Right hindlimb (tissue), 1 donor: ENCODE results near the gene LRRC7.
A peak's percentile ranks its signal among the peaks of the same experiment; 100 is the strongest.

Source experiments
- DNase-seq: peaks from one replicate; pipeline ENCODE4 v3.0.0-alpha.2; 2018

Gene LRRC7

DNA sequence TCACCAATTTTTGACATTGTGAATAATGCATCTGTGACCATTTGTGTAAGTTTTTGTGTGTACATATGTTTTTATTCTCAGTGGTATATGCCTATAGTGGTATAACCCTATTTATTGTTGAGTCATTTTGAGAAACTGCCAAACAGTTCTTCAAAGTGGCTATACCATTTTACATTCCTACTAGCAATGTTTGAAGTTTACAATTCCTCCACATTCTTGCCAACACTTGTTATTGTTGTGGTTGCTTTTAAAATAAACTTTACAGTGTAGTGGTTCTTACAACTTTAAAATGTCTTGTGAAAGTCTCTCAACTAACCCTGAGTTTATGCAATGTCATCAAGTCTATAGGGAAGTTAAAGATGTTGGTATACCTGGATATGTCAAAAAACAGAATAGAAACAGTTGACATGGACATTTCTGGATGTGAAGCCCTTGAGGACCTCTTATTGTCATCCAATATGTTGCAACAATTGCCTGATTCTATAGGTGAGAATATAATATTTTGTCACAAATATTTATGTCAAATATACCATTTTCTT, 418.2 kb downstream of the LRRC7 start:
- no peak for DNase-seq

DNA sequence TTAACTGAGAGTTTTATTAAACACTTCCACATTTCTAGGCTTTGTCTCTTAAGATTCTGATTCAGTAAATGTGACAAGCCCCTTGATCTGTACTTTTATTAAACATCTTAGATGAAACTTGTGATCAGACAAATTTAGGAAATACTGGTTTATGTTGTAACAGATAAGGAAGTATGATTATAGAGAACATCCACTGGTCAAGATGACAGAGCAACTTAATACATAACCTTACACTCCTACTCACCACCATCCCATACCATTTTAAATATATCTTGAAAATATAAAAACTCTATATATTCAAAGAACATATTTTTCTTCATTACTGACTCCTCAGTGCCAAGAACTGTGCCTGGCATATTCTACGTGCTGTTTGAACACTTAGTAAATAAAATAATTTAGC, 420.2 kb downstream of the LRRC7 start:
- no peak for DNase-seq

DNA sequence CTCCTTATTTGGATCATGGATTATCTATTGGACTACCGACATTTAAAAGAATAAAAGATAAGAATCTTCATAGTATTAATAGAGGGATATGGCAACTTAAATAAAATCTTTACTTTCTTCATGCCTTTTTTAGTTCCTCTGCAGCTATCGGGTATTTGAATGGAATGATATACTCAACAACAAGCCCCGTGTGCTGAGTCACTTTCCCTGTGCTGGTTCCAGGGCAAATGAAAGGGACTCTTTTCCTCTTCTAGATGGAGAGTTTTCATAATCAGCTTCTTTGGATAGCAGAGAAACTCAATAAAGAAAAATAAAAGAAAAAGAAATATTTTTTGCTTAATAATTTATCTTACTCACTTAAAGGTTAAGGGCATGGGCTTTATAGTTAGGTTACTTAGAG, 423.9 kb downstream of the LRRC7 start:
- no peak for DNase-seq

DNA sequence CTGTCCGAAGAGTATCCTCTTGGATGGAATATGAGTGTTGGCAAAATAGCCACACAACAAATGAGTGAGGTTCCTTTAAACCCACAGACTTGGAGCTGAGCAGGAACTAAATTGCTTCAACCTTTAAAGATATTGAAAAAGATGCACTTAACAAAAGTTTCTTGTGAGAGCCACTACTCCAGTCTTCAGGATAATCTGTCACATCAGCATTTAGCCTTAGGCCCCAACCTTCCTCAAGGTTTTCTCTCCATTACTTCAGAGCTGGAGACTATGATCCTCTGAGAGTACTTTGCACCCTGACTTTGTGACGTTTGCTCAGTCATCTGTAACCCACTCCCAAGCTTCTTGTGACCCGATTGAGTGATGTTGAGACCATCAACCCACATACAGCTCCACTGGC, 424.9 kb downstream of the LRRC7 start:
- DNase-seq: no peak

DNA sequence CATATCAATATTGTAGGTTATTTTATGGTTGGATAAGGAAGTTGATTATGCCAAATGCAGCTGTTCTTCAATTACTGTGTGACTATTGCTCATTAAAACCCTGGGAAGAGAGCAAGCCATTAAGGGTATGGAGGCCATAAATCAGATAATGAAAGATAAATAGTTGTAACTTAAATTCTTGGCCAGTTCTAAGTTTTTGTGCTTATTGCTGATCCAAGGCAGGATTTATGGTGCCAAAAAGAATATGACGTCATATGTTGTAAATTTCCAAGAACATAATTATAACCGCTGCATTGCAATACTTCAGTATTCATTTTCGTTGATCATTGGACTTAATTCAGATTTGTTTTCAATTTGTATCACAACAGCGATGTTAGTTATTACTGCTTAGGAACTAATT, 426.1 kb downstream of the LRRC7 start:
- no peak for DNase-seq

DNA sequence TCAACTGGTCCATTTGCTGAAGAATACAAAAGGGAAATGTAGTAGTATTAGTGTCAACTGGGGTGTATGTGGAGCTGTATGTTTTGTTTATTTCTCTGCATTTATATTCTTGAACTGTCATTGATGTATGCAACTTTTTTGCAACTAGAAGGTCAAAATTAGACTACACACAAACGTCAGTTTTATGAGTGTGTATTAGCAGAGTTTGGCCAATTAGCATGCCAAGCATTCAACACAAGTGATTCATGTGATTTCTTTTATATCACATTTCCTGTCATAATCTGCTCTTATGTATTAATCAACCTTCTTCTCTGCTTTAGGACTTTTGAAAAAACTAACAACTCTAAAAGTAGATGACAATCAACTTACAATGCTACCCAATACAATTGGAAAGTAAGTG, 426.5 kb downstream of the LRRC7 start:
- DNase-seq: no peak

DNA sequence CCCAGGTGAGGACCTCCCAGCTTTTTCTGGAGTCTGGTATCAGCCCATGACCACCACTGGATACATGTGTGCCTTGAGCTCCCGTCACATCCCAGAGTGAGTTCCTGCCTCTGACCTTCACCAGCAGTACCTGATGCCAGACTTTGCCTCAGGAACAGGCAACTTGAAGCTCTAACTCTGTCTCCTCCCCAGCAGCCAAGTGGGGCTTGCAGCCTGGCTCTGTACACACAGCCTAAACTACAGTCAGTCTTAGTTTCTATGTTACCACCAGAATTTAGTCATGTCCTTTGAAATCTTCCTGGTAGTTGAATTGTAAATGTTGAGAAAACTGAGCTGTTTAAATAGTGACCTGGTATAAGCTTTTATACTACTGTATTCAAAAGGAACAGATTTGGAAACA, 431.1 kb downstream of the LRRC7 start:
- no peak for DNase-seq

DNA sequence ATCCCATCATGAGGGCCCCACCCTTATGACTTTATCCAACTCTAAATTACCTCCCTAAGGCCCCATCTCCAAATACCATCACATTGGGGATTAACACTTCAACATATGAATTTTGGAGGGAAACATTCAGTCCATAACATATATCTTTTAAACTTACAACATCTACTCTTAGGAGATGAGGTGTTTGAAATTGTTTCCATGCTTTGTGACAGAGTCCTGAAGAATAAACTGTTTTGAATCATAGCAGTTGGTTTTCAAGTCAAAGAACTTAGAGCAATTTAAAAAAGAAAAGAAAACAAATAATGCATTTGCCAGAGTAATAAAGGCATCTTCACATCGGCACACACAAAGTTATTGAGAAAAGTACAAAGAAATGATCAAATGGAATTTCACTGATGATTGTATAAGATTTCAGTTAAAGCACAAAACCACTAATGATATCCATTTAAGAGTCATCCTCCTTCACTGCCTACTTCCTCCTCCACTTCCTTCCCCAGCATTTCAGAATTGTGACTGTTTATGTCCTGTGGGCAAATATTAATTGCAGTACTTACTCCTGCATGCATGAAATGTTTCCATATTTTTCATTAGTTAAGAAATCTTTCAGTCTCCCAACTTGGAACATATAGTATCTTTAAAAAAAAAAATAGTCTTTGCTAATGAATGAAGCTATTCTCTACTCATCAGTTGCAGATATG, 435.6 kb downstream of the LRRC7 start:
- no peak for DNase-seq

DNA sequence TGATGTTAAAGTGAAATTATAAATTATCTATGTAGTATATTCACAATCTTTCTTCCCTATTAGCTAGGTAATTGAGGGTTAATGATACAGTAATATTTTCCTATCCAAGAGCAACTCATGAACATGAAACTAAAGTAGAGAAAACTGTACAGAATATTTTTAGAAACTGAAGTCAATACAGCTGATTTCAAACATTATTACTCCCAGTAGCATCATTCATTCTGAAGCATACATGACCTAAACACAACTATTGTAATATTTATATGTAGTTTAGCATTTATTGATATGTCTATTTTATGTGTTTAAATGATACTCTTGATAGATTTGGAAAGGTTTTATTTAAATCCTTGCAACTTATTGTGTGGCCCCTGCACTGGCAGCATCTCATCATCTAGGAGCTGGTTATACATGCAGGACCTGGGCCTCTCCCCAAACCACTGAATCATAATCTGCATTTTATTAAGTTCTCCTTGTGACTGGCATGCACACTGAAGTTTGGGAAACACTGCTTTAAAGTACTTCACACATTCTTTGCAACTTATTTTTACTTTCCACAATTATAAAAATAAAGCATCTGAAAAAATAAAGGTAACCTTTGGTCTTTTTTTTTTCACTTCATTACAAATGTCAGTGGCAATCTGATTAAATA, 437.8 kb downstream of the LRRC7 start:
- no peak for DNase-seq

DNA sequence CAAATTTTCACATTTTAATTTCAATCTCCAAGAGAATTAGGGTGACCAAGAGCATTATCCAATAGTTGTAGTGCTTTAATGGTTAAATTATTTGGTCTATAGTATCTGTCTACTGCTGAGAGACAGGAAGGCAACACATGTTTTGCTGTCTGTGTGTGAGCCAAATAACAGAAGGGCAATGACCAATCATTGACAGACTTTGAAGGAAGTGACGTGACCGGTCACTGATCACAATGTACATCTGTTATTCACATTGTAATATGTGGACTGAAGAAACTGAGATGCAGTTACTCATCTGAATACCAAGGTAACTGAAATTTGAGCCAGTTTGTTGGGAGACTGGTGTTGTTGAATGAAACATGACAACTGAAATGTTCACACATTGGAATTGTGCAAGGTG, 440.9 kb downstream of the LRRC7 start:
- no peak for DNase-seq

DNA sequence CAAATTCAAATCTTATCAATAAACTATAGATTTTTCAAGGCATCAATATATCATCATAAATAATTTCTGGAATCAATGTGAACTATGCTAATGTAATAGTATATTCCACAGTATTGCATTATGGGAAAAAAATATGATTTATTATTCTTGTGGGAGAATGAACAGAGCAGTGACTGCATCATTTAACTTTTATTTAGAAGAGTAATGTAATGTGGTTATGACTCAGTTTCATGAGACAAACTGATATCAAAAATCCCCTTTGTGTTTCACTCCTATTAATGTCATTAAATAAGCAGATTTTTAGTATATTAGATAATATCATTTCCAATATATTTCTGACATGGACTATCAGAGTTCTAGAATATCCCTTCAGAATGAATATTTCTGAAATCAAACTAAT, 450.0 kb downstream of the LRRC7 start:
- no peak for DNase-seq

DNA sequence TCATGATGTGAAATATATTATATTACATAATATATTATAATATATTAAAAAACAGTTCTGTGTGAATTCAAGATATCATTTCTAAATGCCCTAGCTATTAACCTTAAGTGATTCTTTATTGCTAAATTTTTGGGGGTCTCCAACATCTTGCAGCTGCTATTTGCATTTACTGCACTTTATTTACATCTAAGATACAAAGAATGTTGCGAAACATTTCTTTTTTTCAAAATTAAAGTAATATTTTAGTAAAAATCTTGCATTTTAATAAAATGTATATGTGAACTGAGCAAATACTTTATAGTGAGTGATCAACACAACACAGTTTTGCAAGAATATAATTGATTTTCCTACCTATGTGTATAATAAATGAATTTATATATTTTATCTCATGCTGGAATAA, 456.6 kb downstream of the LRRC7 start:
- DNase-seq: no peak

DNA sequence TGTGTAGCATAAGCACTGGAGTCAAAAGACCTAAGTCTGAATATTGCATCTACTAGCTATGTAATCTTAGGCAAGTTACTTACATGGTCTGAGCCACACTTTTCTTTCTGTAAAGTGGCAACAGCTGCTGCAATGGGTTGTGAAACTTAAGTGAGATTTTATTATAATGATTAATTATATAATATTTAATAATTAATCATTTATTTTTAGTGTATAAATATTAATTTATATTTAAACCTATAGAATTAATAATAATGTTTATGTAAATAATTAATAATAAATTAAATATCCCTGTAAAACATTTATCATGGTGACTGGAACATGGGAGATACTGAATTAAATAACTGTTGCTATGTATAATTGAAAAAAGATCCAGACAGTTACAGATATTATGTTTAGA, 457.3 kb downstream of the LRRC7 start:
- DNase-seq: no peak

DNA sequence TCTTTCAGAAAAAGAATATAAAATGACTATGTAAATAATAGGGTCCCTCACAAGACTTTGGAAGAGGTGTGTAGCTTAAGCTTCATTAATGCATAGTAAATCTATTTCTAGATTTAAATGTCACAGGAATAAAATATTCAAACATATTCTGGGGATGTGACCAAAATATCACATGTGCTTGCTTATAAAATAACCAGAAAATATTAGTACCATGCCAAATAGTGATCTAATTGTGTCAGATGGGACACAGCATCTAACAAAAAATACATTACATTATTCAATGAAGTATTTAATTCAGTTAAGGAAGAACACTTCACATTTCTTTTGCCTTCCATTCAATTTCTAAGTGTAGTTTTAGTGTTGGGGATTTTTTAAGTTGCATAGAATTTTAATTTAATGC, 458.1 kb downstream of the LRRC7 start:
- no peak for DNase-seq

DNA sequence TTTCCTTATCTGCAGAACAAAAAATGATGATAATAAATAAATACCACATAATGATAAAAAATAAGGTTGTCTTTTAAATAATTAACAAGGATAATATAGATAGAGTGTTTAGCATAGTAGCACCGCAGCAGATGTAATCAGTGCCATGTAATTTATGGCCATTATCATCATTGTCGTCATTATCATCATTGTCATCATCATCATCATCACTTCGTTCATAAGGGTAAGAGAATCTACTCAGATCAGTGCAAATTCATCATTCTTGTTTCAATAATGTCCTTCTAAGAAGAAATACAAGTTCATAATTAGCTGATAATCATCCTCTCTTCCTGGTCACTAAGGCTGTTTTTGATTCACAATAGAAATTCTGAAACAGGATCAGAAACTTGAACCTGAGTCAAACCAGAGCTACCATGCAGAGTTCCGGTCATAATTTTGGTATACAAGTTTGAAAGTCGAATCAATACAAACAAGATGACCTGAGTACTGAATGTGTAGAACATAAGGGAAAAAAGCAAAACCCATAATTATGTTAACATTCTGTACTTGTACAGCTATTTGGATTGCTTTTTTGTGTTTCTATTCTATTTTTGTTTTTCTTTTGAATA, 465.6 kb downstream of the LRRC7 start:
- no peak for DNase-seq

DNA sequence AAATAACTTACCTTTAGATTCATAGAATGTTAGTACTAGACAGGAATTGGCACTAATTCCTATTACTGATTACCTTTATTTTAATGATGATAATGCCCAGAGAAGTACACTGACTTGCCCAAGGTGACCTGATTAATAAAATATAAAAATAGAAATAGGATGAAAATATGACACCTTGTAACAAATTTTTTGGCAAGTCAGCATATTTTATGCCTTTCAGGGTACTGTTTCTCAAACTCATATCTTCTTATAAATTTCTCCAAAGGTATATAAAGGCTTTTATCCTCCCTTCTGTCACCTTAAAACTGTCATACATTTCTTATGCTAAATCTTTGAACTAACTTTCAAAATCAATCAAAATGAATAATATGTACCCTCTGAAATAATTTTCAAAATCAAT, 466.2 kb downstream of the LRRC7 start:
- DNase-seq: no peak

DNA sequence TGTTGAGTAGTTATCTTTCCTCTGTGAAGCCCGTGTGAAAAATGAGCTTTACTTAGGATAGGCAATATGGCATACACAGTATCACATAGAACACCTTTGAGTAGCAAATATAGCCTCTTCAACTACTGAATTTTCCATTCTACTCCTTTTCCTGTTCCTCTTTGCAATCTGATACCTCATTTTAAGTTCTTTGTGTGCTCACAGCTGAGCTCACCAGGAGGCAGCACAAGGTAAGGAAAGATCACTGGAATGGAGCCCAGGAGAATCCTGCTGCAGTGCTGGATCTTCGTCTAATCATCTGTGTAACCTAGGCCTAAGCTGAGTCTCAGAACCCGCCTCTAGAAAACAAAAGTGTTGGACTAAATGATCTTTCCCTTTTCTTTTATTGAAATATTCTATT, 466.7 kb downstream of the LRRC7 start:
- peak; percentile 34 for DNase-seq

DNA sequence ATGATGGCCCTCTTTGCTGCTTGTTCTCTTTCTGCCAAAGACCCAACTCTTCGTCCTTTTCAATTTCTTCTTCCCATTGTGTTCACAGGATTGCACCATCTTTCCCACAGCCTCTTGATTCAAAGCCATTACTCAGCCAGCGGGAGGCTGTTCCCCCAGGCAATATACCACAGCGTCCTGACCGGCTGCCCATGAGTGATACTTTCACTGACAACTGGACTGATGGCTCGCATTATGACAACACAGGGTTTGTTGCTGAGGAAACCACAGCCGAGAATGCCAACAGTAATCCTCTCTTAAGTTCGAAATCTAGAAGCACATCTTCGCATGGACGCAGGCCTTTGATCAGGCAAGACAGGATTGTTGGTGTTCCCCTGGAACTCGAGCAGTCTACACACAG, 470.3 kb downstream of the LRRC7 start:
- DNase-seq: peak; percentile 15

DNA sequence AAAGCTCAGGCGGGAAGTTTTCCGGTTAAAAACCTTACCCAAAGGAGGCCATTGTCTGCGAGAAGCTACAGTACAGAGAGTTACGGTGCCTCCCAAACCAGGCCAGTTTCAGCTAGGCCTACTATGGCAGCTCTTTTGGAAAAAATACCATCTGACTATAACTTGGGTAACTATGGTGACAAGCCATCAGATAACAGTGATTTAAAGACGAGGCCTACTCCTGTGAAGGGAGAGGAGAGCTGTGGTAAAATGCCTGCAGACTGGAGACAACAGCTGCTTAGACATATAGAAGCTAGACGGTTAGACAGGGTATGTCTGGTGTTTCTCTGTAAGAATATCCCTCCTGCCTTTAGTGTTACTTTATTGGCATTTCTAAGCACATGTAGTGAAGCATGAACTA, 471.8 kb downstream of the LRRC7 start:
- DNase-seq: no peak

DNA sequence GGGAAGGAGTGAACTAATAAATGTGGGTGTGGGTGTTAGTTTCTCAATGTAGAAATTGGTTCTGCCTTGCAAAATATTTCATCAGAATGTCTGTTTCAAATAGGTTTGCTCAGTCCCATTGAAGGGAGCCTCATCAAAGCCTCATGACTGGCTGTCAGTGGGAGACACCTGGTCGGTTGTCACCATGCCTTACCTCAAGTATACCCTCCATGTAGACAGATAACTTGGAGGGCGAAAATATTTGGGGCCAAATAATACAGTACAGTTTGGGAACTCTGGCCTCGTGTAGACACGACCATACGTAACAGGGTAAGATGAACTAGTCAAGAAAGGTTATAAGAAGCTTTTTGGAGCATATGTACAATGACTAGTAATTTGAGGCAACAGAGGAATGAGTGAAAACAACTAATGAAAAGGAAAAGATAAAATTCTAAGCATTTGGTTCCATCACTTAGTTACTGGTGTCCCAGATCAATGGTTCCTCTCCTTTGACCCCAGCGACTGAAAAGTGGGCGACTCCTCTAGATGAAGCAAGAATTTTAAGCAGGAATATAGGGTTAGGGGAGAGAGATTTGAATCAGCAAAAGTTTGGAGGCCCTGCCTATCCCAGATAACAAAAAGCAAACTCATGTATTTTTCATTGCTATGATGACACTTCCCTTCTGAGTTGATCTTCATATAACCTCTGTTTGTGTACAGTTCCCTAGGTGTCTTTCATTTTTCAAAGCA, 473.8 kb downstream of the LRRC7 start:
- no peak for DNase-seq

DNA sequence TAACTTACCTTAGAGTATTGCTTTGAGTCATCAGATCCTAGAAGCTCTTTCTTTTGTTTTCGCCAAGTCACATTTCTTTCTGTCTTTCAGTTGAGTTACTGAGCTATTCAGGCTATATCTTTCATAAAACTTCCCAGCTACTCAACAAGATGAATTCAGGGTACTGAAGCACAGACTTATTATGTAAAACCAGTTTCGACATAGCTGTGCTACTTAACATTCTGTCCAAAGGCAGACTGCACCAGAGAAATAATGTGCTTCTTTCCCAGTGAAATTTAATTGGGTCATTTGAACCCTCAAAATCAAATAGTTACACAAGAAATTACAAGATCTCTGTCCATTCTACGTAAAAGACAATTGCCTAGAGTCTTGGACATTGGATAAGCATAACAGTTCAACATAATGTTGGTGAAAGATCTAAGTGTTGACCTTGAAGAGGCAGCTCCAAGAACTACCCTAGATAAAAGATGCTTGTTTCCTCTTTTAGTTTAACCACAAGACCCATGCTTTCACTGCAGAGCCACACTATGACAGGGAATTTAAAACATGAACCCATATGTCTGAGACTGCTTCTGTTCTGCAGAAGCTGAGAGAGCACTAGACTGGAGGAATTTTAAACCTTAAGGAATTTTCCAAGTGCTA, 474.5 kb downstream of the LRRC7 start:
- no peak for DNase-seq

DNA sequence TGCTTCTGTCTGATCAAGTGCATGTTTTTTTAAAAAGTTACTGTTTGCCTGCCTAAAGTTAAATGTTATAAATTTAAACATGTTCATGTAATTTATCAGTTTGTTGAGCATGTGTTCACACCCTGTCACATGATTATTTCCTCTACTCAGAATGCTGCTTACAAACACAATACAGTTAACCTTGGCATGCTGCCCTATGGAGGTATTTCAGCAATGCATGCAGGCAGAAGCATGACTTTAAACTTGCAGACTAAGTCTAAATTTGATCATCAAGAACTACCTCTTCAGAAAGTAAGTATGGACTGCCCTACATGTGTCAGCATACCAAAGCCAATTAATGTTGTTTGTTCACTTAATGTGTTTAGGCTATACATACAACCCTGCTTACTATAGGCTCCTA, 476.1 kb downstream of the LRRC7 start:
- peak; percentile 19 for DNase-seq

DNA sequence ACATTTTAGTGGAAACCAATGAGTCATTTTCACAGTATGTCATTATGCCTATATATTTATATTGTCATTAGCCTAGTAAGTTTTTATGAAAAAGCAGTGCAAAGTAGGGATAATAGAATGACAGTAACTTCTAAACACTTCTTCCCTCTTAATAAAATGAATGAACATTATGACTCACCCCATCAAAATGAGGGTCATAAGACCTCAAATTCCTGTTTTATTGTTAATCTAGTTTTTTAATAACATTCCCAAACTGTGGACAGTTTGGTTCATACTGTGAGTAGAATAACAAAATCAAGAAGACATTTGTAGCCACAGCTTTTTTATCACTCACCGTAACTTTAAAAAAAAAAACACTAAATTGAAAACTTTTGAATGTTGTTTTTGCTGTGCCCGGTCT, 477.1 kb downstream of the LRRC7 start:
- DNase-seq: no peak
